Osteocyte (in vitro differentiated cells): ENCODE results near the gene CACNA2D2. TPM values are rescaled to one million over a fixed set of nuclear protein-coding genes. Genes with fewer than 3 reads are reported as not detected.
A peak's percentile ranks its signal among the peaks of the same experiment; 100 is the strongest.

Source experiments
- DNase-seq: peaks from one replicate; pipeline ENCODE4 v3.0.0; 2021; ENCODE audit warnings: mixed read lengths; ENCODE audit not compliant: unreplicated experiment; ENCODE audit errors: extremely low spot score
- H3K27ac Mint-ChIP-seq: one replicate; pipeline ENCODE4 v1.8.0; 2021; ENCODE audit warnings: mild to moderate bottlenecking, mixed read lengths; ENCODE audit not compliant: unreplicated experiment
- H3K27me3 Mint-ChIP-seq: one replicate; pipeline ENCODE4 v1.8.0; 2021; ENCODE audit warnings: mixed read lengths; ENCODE audit not compliant: unreplicated experiment
- H3K36me3 Mint-ChIP-seq: one replicate; pipeline ENCODE4 v1.8.0; 2021; ENCODE audit warnings: mixed read lengths; ENCODE audit not compliant: unreplicated experiment
- H3K4me1 Mint-ChIP-seq: one replicate; pipeline ENCODE4 v1.8.0; 2021; ENCODE audit warnings: mixed read lengths; ENCODE audit not compliant: unreplicated experiment
- H3K4me3 Mint-ChIP-seq: one replicate; pipeline ENCODE4 v1.8.0; 2021; ENCODE audit warnings: mild to moderate bottlenecking, moderate library complexity, mixed read lengths; ENCODE audit not compliant: unreplicated experiment
- H3K9me3 Mint-ChIP-seq: one replicate; pipeline ENCODE4 v1.8.0; 2021; ENCODE audit warnings: mixed read lengths; ENCODE audit not compliant: unreplicated experiment
- total RNA-seq: library from RNA; stranded (reverse); gene quantifications from 2 replicates; pipeline ENCODE4 v1.2.1, GENCODE V29; 2021
- TF ChIP-seq, protein P1 (sequence below): fragments of 200-600 bp; sonication (generic); IDR thresholded peaks from 2 replicates; pipeline ENCODE4 v1.5.0; 2021; ENCODE audit warnings: antibody characterized with exemption, mild to moderate bottlenecking, moderate library complexity

The CACNA2D2 gene
- total RNA-seq, 1 donor from 2014 or later, result 0.27 TPM

GRCh38 chr3:50370594-50370993, 132.8 kb downstream of the CACNA2D2 start:
- Mint-ChIP-seq H3K27ac (no peak overlapping the region), H3K4me1 (no peaks in the 10 kb centered on the region), H3K9me3 (no peaks in the 10 kb centered on the region), H3K27me3 (peaks cover 8% of the 10 kb centered on the region), H3K36me3 (no peaks in the 10 kb centered on the region), H3K4me3 (no peak overlapping the region)
- TF ChIP-seq, protein P1, sequence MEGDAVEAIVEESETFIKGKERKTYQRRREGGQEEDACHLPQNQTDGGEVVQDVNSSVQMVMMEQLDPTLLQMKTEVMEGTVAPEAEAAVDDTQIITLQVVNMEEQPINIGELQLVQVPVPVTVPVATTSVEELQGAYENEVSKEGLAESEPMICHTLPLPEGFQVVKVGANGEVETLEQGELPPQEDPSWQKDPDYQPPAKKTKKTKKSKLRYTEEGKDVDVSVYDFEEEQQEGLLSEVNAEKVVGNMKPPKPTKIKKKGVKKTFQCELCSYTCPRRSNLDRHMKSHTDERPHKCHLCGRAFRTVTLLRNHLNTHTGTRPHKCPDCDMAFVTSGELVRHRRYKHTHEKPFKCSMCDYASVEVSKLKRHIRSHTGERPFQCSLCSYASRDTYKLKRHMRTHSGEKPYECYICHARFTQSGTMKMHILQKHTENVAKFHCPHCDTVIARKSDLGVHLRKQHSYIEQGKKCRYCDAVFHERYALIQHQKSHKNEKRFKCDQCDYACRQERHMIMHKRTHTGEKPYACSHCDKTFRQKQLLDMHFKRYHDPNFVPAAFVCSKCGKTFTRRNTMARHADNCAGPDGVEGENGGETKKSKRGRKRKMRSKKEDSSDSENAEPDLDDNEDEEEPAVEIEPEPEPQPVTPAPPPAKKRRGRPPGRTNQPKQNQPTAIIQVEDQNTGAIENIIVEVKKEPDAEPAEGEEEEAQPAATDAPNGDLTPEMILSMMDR, result peak; percentile 44
- DNase-seq, result no peak

- Mint-ChIP-seq H3K27me3 (peaks cover 8% of the 10 kb centered on the region), H3K36me3 (no peaks in the 10 kb centered on the region), H3K27ac (no peak overlapping the region), H3K9me3 (no peaks in the 10 kb centered on the region), H3K4me3 (no peak overlapping the region), H3K4me1 (no peaks in the 10 kb centered on the region)
- TF ChIP-seq, protein P1, result no peak
- no peak for DNase-seq
These were observed 134.3 kb downstream of the CACNA2D2 start for GRCh38 chr3:50369012-50369670.

- Mint-ChIP-seq H3K27me3 (peaks cover 2% of the 10 kb centered on the region), H3K4me1 (no peaks in the 10 kb centered on the region), H3K27ac (no peak overlapping the region), H3K4me3 (peak overlapping the region; percentile 71), H3K9me3 (no peaks in the 10 kb centered on the region), H3K36me3 (no peaks in the 10 kb centered on the region)
- TF ChIP-seq, protein P1, result no peak
- DNase-seq, result no peak
These were observed 137.6 kb downstream of the CACNA2D2 start for GRCh38 chr3:50365842-50366220.

DNA sequence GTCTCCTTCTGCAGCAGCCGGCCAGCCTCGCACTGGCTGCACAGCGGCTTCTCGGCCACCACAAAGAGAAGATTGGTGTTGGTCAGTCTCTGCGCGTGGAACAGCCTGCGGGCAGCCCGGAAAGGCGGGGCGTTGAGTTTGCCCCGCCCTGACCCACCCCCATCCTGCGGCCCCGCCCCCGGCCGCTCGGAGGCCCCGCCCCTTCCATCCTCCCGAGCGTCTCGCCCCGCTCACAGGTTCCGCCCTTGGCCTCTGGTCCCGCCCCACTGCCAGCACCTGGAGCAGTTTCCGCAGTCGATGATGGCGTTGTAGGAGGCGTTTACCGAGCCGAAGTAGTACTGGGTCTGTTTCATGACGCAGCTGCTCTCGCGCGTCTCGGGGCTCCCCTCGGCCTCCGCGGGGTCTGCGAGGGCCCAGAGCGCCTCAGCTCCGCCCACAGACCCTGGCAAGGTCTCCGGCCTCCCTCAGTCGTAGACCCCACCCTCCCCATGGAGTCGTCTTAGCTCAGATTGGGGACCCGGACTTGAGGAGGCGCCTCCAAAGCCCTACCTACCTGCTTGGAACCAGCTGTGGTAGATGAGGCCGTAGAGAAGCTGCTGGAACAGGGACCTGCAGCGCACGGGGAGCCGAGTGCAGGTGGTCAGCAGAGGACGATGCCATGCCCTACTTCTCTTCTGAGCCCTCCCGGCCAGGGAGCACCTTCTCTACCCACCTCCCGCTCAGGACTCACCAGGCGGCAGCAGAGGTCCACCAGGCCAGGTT, 138.2 kb downstream of the CACNA2D2 start:
- DNase-seq, result no peak
- TF ChIP-seq, protein P1, result no peak
- no peaks in the 10 kb centered on the region for H3K36me3 Mint-ChIP-seq
- no peaks in the 10 kb centered on the region for H3K27me3 Mint-ChIP-seq
- H3K4me3 Mint-ChIP-seq, result peak overlapping the region; percentile 71
- H3K9me3 Mint-ChIP-seq, result no peaks in the 10 kb centered on the region
- no peaks in the 10 kb centered on the region for H3K4me1 Mint-ChIP-seq
- no peak overlapping the region for H3K27ac Mint-ChIP-seq

DNA sequence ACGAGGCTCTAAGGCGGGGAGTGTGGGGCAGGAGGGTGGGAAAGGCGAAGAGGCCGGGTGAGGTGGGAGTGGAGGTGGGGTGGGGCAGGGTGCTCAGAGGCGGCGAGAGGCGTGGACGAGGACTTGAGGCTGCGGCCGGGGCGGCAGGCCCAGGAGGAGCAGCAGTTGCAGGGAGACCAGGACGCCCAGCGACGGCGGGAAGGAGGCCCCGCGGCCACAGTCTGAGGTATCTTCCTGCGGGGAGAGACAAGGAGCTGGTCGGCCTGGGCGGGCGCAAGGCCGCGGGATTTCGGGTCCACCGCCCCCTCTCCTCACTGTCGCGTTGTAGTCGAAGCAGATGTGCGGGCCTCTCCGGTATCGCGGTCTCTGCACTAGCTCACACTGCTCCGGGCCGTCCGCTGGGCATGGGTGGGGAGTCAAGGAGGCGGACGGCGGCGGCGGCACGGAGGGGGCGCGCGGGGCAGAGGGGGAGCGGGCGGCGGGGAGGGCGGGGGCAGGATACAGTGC, 138.8 kb downstream of the CACNA2D2 start:
- TF ChIP-seq, protein P1, result no peak
- H3K4me1 Mint-ChIP-seq, result peaks cover 6% of the 10 kb centered on the region
- no peaks in the 10 kb centered on the region for H3K9me3 Mint-ChIP-seq
- no peaks in the 10 kb centered on the region for H3K36me3 Mint-ChIP-seq
- no peaks in the 10 kb centered on the region for H3K27me3 Mint-ChIP-seq
- no peak for DNase-seq
- H3K4me3 Mint-ChIP-seq, result peak overlapping the region; percentile 71
- H3K27ac Mint-ChIP-seq, result no peak overlapping the region
